Peyer's patch (tissue), 4 donors: Measurements from ENCODE around the gene PHACTR1. TPM values are rescaled to one million over a fixed set of nuclear protein-coding genes. Genes with fewer than 3 reads are reported as not detected.
A peak's percentile ranks its signal among the peaks of the same experiment; 100 is the strongest.

ENCODE experiments used
- DNase-seq, 3 donors: peaks; one replicate each; pipeline ENCODE4 v3.0.0-alpha.2; 2017 to 2019
- H3K27ac ChIP-seq, 4 donors: fragments of 200-600 bp; sonication (generic); one replicate each; pipeline ENCODE4 v1.5.1; 2016 to 2019
- H3K27me3 ChIP-seq, 2 donors: fragments of 200-600 bp; sonication (generic); one replicate each; pipeline ENCODE4 v1.5.1; 2019
- H3K36me3 ChIP-seq, 3 donors: fragments of 200-600 bp; sonication (generic); one replicate each; pipeline ENCODE4 v1.5.1; 2016 to 2019
- H3K4me1 ChIP-seq, 4 donors: fragments of 200-600 bp; sonication (generic); one replicate each; pipeline ENCODE4 v1.5.1; 2016 to 2019
- H3K4me3 ChIP-seq, 4 donors: fragments of 200-600 bp; sonication (generic); 1 replicate in 3 of 4; 2 replicates in 1 of 4; pipeline ENCODE4 v1.5.1; 2016 to 2019; ENCODE audit warnings: mild to moderate bottlenecking in 1 of 4
- H3K9me3 ChIP-seq, 4 donors: fragments of 200-600 bp; sonication (generic); one replicate each; pipeline ENCODE4 v1.5.1; 2016 to 2019; ENCODE audit warnings: mild to moderate bottlenecking in 1 of 4
- POLR2A ChIP-seq, 2 donors: fragments of 450-650 bp; IDR thresholded peaks; one replicate each; pipeline ENCODE4 v1.5.1; 2017; ENCODE audit warnings: antibody characterized with exemption in 2 of 2, mild to moderate bottlenecking in 2 of 2, moderate library complexity in 2 of 2
- total RNA-seq, 4 donors: library from RNA; depleted of rRNA; stranded (reverse); fragments of >200 nt; gene quantifications; one replicate each; pipeline ENCODE4 v1.1.0, GENCODE V29; 2016
- TF ChIP-seq, protein P1 (sequence below), 6 experiments: fragments of 450-650 bp in 4 of 6; fragments of 200-600 bp in 2 of 6; sonication (generic) in 1 of 6; IDR thresholded peaks; one replicate each; pipeline ENCODE4 v1.5.1; 2017 to 2019; ENCODE audit warnings: antibody characterized with exemption in 6 of 6, mild to moderate bottlenecking in 3 of 6, moderate library complexity in 1 of 6

PHACTR1 gene
- total RNA-seq, 4 donors from 2014 or later: 0.35 to 19.0 (median 1.7) TPM

DNA sequence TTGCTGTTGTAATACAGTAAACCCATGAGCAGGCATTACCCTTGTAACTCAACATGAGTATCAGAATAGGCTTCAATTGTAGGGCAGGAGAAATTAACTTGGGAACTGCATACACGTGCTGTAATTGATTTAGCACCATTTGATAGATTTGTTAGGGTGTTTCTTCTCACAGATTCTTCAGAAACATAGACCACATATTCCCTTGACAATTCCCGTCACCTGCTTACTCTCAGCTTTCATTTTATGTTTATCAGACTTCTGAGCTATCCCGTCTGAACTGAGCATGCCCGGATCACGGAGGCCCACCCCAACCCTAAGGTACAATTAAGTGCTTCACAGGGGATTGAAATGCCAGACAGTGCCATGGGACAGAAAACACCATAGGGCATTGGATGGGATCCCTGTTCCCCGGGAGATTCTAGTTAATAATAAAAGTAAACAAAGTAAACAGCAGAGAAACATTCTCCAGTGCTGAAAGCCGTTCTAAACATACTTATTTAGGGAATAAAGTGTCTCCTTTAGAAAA is 179.7 kb downstream of the PHACTR1 start:
- no peaks in the 10 kb centered on the region for H3K9me3 ChIP-seq
- TF ChIP-seq POLR2A (IDR thresholded peaks at IDR 0.05): no peak
- TF ChIP-seq, protein P1, sequence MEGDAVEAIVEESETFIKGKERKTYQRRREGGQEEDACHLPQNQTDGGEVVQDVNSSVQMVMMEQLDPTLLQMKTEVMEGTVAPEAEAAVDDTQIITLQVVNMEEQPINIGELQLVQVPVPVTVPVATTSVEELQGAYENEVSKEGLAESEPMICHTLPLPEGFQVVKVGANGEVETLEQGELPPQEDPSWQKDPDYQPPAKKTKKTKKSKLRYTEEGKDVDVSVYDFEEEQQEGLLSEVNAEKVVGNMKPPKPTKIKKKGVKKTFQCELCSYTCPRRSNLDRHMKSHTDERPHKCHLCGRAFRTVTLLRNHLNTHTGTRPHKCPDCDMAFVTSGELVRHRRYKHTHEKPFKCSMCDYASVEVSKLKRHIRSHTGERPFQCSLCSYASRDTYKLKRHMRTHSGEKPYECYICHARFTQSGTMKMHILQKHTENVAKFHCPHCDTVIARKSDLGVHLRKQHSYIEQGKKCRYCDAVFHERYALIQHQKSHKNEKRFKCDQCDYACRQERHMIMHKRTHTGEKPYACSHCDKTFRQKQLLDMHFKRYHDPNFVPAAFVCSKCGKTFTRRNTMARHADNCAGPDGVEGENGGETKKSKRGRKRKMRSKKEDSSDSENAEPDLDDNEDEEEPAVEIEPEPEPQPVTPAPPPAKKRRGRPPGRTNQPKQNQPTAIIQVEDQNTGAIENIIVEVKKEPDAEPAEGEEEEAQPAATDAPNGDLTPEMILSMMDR (IDR thresholded peaks at IDR 0.05): no peak
- H3K36me3 ChIP-seq: no peaks in the 10 kb centered on the region
- H3K4me1 ChIP-seq: peaks cover 0 to 8% (median 0%) of the 10 kb centered on the region in 4 donors
- H3K27ac ChIP-seq: no peak overlapping the region
- no peak overlapping the region for H3K4me3 ChIP-seq
- no peak for DNase-seq
- no peaks in the 10 kb centered on the region for H3K27me3 ChIP-seq

DNA sequence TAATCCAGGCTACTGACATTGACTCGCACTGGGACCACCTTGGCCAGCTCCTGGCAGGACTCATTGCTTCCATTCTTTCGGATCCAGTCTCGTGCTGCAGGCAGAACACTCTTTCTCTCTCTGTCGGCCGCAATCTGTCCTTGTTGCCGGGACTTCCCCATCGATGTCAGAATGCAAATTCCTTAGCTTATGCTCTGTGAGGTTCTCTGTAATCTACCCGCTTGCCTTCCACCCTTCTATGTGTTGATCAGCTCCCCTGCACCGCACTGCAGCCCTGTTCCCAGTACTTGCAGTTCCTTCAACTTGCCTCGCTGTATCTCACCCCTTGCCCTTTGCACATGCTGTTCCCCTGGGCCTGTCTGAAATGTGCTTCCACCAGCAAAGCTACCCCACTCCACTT is 182.0 kb downstream of the PHACTR1 start:
- no peak for TF ChIP-seq POLR2A (IDR thresholded peaks at IDR 0.05)
- TF ChIP-seq, protein P1 (IDR thresholded peaks at IDR 0.05): no peak
- no peaks in the 10 kb centered on the region for H3K27me3 ChIP-seq
- DNase-seq: no peak
- H3K27ac ChIP-seq: no peak overlapping the region
- H3K36me3 ChIP-seq: no peaks in the 10 kb centered on the region
- H3K4me1 ChIP-seq: peaks cover 0 to 8% (median 0%) of the 10 kb centered on the region in 4 donors
- no peaks in the 10 kb centered on the region for H3K9me3 ChIP-seq
- H3K4me3 ChIP-seq: no peak overlapping the region

DNA sequence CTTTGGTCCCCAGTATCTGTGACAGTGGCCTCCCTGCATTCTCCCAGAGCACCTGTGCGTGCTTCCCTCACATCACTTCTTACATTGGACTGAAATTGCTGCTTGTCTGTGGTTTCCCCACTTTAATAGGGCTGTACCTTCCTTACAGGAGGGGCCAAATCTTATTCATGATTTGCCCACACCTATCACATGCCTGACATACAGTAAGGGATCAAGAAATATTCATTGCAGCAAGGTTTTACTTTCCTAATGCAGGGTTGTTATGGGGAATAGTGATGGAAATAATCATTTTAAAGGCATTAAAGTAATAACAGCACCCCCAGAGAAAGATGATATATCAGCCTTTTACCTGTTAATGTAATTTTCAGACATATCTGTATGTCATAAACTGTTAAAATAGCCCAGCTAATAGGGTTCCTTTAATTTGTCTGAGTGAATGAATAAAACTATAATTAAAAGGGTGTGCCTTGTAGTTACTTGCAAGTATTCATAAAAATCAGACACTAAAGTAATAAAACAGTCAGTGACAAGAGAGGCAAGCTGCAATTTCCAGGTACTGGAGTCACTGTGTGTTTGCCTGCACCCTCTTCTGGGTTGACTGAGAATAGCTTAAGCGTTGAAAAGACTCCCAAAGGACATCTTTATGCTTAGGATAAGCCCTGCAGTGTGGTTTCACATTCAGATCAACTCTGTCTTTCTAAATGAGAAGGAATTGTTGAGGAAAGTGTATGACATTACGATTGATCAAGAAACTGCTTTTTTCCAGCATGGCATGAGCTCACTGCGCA is 182.7 kb downstream of the PHACTR1 start:
- no peak for DNase-seq
- no peaks in the 10 kb centered on the region for H3K27me3 ChIP-seq
- no peak for TF ChIP-seq POLR2A (IDR thresholded peaks at IDR 0.05)
- TF ChIP-seq, protein P1 (IDR thresholded peaks at IDR 0.05): peak in 3 of 6 experiments; percentile 45 to 50 (median 49)

DNA sequence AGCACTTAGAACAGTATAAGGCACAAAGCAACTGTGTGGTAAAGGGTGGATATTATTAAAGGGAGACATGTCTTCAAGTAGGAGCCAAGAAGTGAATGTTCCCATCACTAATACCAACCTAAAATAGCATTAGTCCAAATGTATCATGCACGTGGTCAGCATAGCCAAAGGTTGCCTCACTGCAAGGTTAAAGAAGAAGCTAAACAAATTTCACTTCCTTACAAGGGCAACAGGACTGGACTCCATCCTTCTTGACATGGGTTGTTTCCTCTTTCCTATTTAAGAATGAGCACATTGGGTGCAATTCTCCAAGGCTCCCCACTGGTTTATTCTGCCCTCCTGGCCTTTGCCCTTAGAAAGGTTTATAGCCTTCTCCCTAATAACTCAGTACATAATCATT is 186.7 kb downstream of the PHACTR1 start:
- DNase-seq: no peak
- H3K4me1 ChIP-seq: peaks cover 0 to 4% (median 0%) of the 10 kb centered on the region in 4 donors
- H3K27ac ChIP-seq: no peak overlapping the region
- no peaks in the 10 kb centered on the region for H3K36me3 ChIP-seq
- TF ChIP-seq, protein P1 (IDR thresholded peaks at IDR 0.05): no peak
- TF ChIP-seq POLR2A (IDR thresholded peaks at IDR 0.05): no peak
- no peaks in the 10 kb centered on the region for H3K9me3 ChIP-seq
- H3K27me3 ChIP-seq: no peaks in the 10 kb centered on the region
- no peak overlapping the region for H3K4me3 ChIP-seq

More for the DNA sequence above, 182.7 kb downstream of the PHACTR1 start:
- Histone ChIP-seq H3K27ac (no peak overlapping the region), H3K4me3 (no peak overlapping the region), H3K4me1 (peaks cover 0 to 8% (median 0%) of the 10 kb centered on the region in 4 donors), H3K36me3 (no peaks in the 10 kb centered on the region), H3K9me3 (no peaks in the 10 kb centered on the region)

DNA sequence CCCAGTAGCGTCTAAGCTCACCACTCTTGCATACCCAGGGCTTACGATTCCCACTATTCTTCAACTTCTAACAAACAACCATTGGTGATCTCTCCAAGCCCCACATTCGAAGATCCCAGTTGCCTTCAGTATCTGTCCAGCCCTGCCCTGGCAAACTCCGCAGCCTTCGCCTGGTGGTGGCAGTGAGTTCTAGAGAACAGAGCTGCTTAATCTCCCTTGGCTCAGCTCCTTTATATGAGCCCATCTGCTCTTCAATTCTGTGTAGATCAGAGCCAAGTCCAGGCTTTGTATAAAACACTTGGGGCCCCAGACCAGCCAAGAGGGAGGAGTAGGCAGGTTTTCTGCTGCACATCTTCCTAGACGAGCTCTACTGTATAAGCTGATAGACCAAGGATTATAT is 193.3 kb downstream of the PHACTR1 start:
- H3K4me1 ChIP-seq: no peaks in the 10 kb centered on the region
- no peak overlapping the region for H3K4me3 ChIP-seq
- H3K9me3 ChIP-seq: no peaks in the 10 kb centered on the region
- no peak overlapping the region for H3K27ac ChIP-seq
- no peaks in the 10 kb centered on the region for H3K36me3 ChIP-seq
- TF ChIP-seq POLR2A (IDR thresholded peaks at IDR 0.05): no peak
- TF ChIP-seq, protein P1 (IDR thresholded peaks at IDR 0.05): no peak
- no peaks in the 10 kb centered on the region for H3K27me3 ChIP-seq
- DNase-seq: no peak
